Measurements from ENCODE around the gene HYAL4.

Gene HYAL4

GRCh38 chr7:123820864-123821263, 24.1 kb upstream of the HYAL4 start:
- TF ChIP-seq CTCF (IDR thresholded peaks at IDR 0.05; ENCODE audit: low read depth, low read length) (no peak), MYC (IDR thresholded peaks at IDR 0.05; ENCODE audit: low read depth, low read length) (no peak), MAX (IDR thresholded peaks at IDR 0.05; ENCODE audit: low read depth, low read length) (no peak), POLR2A (IDR thresholded peaks at IDR 0.05; ENCODE audit: extremely low read depth, insufficient read length) (no peak)
- DNase-seq (ENCODE audit: low read depth): no peak
- no peak overlapping the region for H3K4me3 ChIP-seq (ENCODE audit: low read depth, low read length)

- H3K4me3 ChIP-seq (ENCODE audit: low read depth, low read length): no peak overlapping the region
- TF ChIP-seq CTCF (IDR thresholded peaks at IDR 0.05; ENCODE audit: low read depth, low read length) (no peak), MYC (IDR thresholded peaks at IDR 0.05; ENCODE audit: low read depth, low read length) (no peak)
- DNase-seq (ENCODE audit: low read depth): no peak
Measured at GRCh38 chr7:123821320-123821719, 23.6 kb upstream of the HYAL4 start.

- no peak for TF ChIP-seq MYC (IDR thresholded peaks at IDR 0.05; ENCODE audit: low read depth, low read length)
- no peak for TF ChIP-seq POLR2A (IDR thresholded peaks at IDR 0.05; ENCODE audit: extremely low read depth, insufficient read length)
- TF ChIP-seq CTCF (IDR thresholded peaks at IDR 0.05; ENCODE audit: low read depth, low read length): no peak
- TF ChIP-seq MAX (IDR thresholded peaks at IDR 0.05; ENCODE audit: low read depth, low read length): no peak
- peak; percentile 16 for DNase-seq (ENCODE audit: low read depth)
- H3K4me3 ChIP-seq (ENCODE audit: low read depth, low read length): no peak overlapping the region
Measured at GRCh38 chr7:123823898-123824753, 20.8 kb upstream of the HYAL4 start.

- DNase-seq (ENCODE audit: low read depth): no peak
- H3K4me3 ChIP-seq (ENCODE audit: low read depth, low read length): no peak overlapping the region
- no peak for TF ChIP-seq POLR2A (IDR thresholded peaks at IDR 0.05; ENCODE audit: extremely low read depth, insufficient read length)
- TF ChIP-seq CTCF (IDR thresholded peaks at IDR 0.05; ENCODE audit: low read depth, low read length): no peak
- TF ChIP-seq MYC (IDR thresholded peaks at IDR 0.05; ENCODE audit: low read depth, low read length): no peak
- TF ChIP-seq MAX (IDR thresholded peaks at IDR 0.05; ENCODE audit: low read depth, low read length): no peak
Measured at GRCh38 chr7:123824754-123825067, 20.3 kb upstream of the HYAL4 start.

- no peak overlapping the region for H3K4me3 ChIP-seq (ENCODE audit: low read depth, low read length)
- DNase-seq (ENCODE audit: low read depth): no peak
- TF ChIP-seq MYC (IDR thresholded peaks at IDR 0.05; ENCODE audit: low read depth, low read length): no peak
- TF ChIP-seq CTCF (IDR thresholded peaks at IDR 0.05; ENCODE audit: low read depth, low read length): no peak
- TF ChIP-seq POLR2A (IDR thresholded peaks at IDR 0.05; ENCODE audit: extremely low read depth, insufficient read length): no peak
- TF ChIP-seq MAX (IDR thresholded peaks at IDR 0.05; ENCODE audit: low read depth, low read length): no peak
Measured at GRCh38 chr7:123828805-123829204, 16.2 kb upstream of the HYAL4 start.
